AG04449 (cell line): Measurements from ENCODE around the gene NF2.

Source experiments
- CTCF ChIA-PET: fragments of 350-600 bp; formaldehyde crosslinking; extraction: SDS; loops from one replicate; lab custom pipeline; 2021; ENCODE audit warnings: antibody characterized with exemption; lab: Yijun Ruan, JAX
- POLR2A ChIA-PET: fragments of 400-600, 350-600 bp; formaldehyde crosslinking; extraction: SDS; loops from one replicate; lab custom pipeline; 2020; ENCODE audit warnings: antibody characterized with exemption, inconsistent platforms; lab: Yijun Ruan, JAX
- DNase-seq: peaks from one replicate; pipeline ENCODE4 v3.0.0-alpha.2; 2010; ENCODE audit warnings: low read depth, low spot score
- H3K4me3 ChIP-seq: 2 replicates; pipeline ENCODE4 v1.5.1; 2011; ENCODE audit warnings: low read depth, mild to moderate bottlenecking, control low read depth, low read length
- CTCF ChIP-seq: IDR thresholded peaks from one replicate; pipeline ENCODE4 v1.5.1; 2011; ENCODE audit warnings: mild to moderate bottlenecking, moderate library complexity, low read length, control low read depth, inconsistent platforms; ENCODE audit not compliant: insufficient read depth; ENCODE audit errors: missing control alignments

NF2 gene

GRCh38 chr22:29670626-29671025 is 67.2 kb downstream of the NF2 start:
- DNase-seq, result no peak
- ChIA-PET POLR2A (no interaction called here), CTCF (interaction anchor here (1.1 to 1.8 kb wide), 3 partner anchors 11 to 35 kb away, joined by 3 to 5 read pairs (median 3); no protein-coding TSS in a partner anchor)
- TF ChIP-seq CTCF, result no peak
- H3K4me3 ChIP-seq, result no peak overlapping the region

GRCh38 chr22:29673361-29674066 is 70.1 kb downstream of the NF2 start:
- no peak for TF ChIP-seq CTCF
- no peak overlapping the region for H3K4me3 ChIP-seq
- no peak for DNase-seq
- POLR2A ChIA-PET, result no interaction called here
- CTCF ChIA-PET, result interaction anchor here (1.3 to 2.0 kb wide), 2 partner anchors 11 to 48 kb away, joined by 3 to 5 read pairs; no protein-coding TSS in a partner anchor

- POLR2A ChIA-PET, result no interaction called here
- H3K4me3 ChIP-seq, result no peak overlapping the region
- no peak for DNase-seq
- TF ChIP-seq CTCF, result no peak
- CTCF ChIA-PET, result interaction anchor here (1.3 to 2.0 kb wide), 2 partner anchors 10 to 48 kb away, joined by 3 to 5 read pairs; no protein-coding TSS in a partner anchor
Observed at GRCh38 chr22:29674121-29674520, 70.7 kb downstream of the NF2 start.

- no peak for DNase-seq
- no peak overlapping the region for H3K4me3 ChIP-seq
- TF ChIP-seq CTCF, result no peak
- ChIA-PET POLR2A (no interaction called here), CTCF (interaction anchor here (0.8 to 4.3 kb wide), 4 partner anchors 10 to 409 kb away, joined by 3 to 41 read pairs (median 4); no protein-coding TSS in a partner anchor)
Observed at GRCh38 chr22:29679316-29679715, 75.9 kb downstream of the NF2 start.

- ChIA-PET POLR2A (no interaction called here), CTCF (interaction anchor here (1.2 to 1.7 kb wide), 3 partner anchors 9 to 405 kb away, joined by 3 to 7 read pairs (median 5); no protein-coding TSS in a partner anchor)
- DNase-seq, result no peak
- no peak for TF ChIP-seq CTCF
- no peak overlapping the region for H3K4me3 ChIP-seq
Observed at GRCh38 chr22:29683536-29683935, 80.1 kb downstream of the NF2 start.

GRCh38 chr22:29684244-29684643 is 80.8 kb downstream of the NF2 start:
- ChIA-PET CTCF (interaction anchor here (1.0 to 2.2 kb wide), 5 partner anchors 9 to 405 kb away, joined by 3 to 9 read pairs (median 5); no protein-coding TSS in a partner anchor), POLR2A (interaction anchor here (0.6 kb wide), 1 partner anchor 35 kb away, joined by 3 read pairs; no protein-coding TSS in a partner anchor)
- DNase-seq, result no peak
- H3K4me3 ChIP-seq, result no peak overlapping the region
- no peak for TF ChIP-seq CTCF
